HepG2 (cell line): ENCODE results near the gene STXBP2. TPM values are rescaled to one million over a fixed set of nuclear protein-coding genes. Genes with fewer than 3 reads are reported as not detected.

ENCODE experiments used
- ATAC-seq: fragments of 200-7000 bp; cut with Tn5 transposase; 3 replicates; pipeline ENCODE4 v1.9.1; 2020; ENCODE audit warnings: mild to moderate bottlenecking, moderate library complexity
- BruUV-seq: library from RNA; stranded (reverse); fragments of 400-500 nt; replicated peaks from 2 replicates; lab custom pipeline; 2021; lab: Mats Ljungman, UMichigan
- CTCF ChIA-PET: fragments of 300-600 bp; formaldehyde crosslinking; extraction: SDS; loops from one replicate; lab custom pipeline; 2021; ENCODE audit warnings: low total read pairs, inconsistent platforms, low intra/inter-chr PET ratio; lab: Yijun Ruan, JAX
- POLR2A ChIA-PET: fragments of 350-600 bp; sonication (Branson Sonifier 250); formaldehyde crosslinking; loops from one replicate; lab custom pipeline; 2020; ENCODE audit warnings: antibody characterized with exemption, inconsistent platforms; lab: Yijun Ruan, JAX
- DNase-seq: peaks from one replicate; pipeline ENCODE4 v3.0.0-alpha.2; 2015; ENCODE audit warnings: low spot score
- FAIRE-seq: peaks from 3 replicates; lab custom pipeline; 2011; peaks lifted over from hg19 to GRCh38; lab: Jason Lieb, UNC
- H2AFZ ChIP-seq: one replicate; pipeline ENCODE4 v1.6.1; 2011; ENCODE audit warnings: low read length, inconsistent platforms
- H3K27ac ChIP-seq: fragments of 300-600 bp; 3 replicates; pipeline ENCODE4 v1.8.0; 2011; ENCODE audit warnings: mixed run types, mild to moderate bottlenecking, mixed read lengths, low read length, inconsistent platforms; ENCODE audit not compliant: insufficient read depth; ENCODE audit errors: extremely low read length
- H3K27me3 ChIP-seq, 2 experiments: fragments of 200-600 bp in 1 of 2; 2 replicates in 1 of 2; 3 replicates in 1 of 2; pipeline versions ENCODE4 v1.6.0 to v1.8.0; 2011; ENCODE audit warnings: low read length in 2 of 2, mild to moderate bottlenecking in 2 of 2, moderate library complexity in 2 of 2, inconsistent platforms in 1 of 2; ENCODE audit not compliant: insufficient read depth in 2 of 2, control insufficient read depth in 1 of 2
- H3K36me3 ChIP-seq, 2 experiments: fragments of 200-600 bp in 1 of 2; replicated peaks in 1 of 2; 2 replicates in 1 of 2; 3 replicates in 1 of 2; pipeline versions ENCODE4 v1.5.1 to v1.8.0; 2011; ENCODE audit warnings: low read length in 2 of 2, inconsistent platforms in 1 of 2; ENCODE audit not compliant: insufficient read depth in 2 of 2, control insufficient read depth in 1 of 2
- H3K4me1 ChIP-seq: 2 replicates; pipeline ENCODE4 v1.5.1; 2012; ENCODE audit warnings: low read length, inconsistent platforms; ENCODE audit not compliant: insufficient read depth
- H3K4me2 ChIP-seq: 2 replicates; pipeline ENCODE4 v1.6.0; 2011; ENCODE audit warnings: low read depth, low read length, inconsistent platforms
- H3K4me3 ChIP-seq, 3 experiments: fragments of 200-600 bp in 1 of 3; sonication (generic), shearing (Covaris generic) in 1 of 3; replicated peaks in 1 of 3; 2 replicates each; pipeline ENCODE4 v1.5.1; 2011 to 2016; ENCODE audit warnings: low read length in 3 of 3, inconsistent platforms in 2 of 3, low read depth in 2 of 3, mild to moderate bottlenecking in 2 of 3, control low read depth in 1 of 3, mixed read lengths in 1 of 3; ENCODE audit not compliant: insufficient read depth in 1 of 3
- H3K79me2 ChIP-seq: one replicate; pipeline ENCODE4 v1.6.1; 2011; ENCODE audit warnings: low read length, inconsistent platforms; ENCODE audit not compliant: insufficient read depth
- H3K9ac ChIP-seq: 2 replicates; pipeline ENCODE4 v1.6.0; 2011; ENCODE audit warnings: mild to moderate bottlenecking, low read depth, low read length, inconsistent platforms; ENCODE audit not compliant: insufficient read depth
- H3K9me3 ChIP-seq: 2 replicates; pipeline ENCODE4 v1.5.1; 2012; ENCODE audit warnings: mild to moderate bottlenecking, low read length
- H4K20me1 ChIP-seq: 2 replicates; pipeline ENCODE4 v1.6.0; 2011; ENCODE audit warnings: inconsistent platforms, mild to moderate bottlenecking, low read length, moderate library complexity; ENCODE audit not compliant: insufficient read depth
- FOXP1 ChIP-seq, 2 experiments: fragments of 450-650 bp in 1 of 2; IDR thresholded peaks; 2 replicates each; pipeline ENCODE4 v1.6.1; 2017 to 2018; ENCODE audit warnings: antibody characterized with exemption in 1 of 2
- HCFC1 ChIP-seq: fragments of 150-350 bp; IDR thresholded peaks from 2 replicates; pipeline ENCODE4 v1.6.1; 2014; ENCODE audit warnings: low read depth, low read length
- JUN ChIP-seq: sonication (generic); formaldehyde crosslinking; IDR thresholded peaks from 2 replicates; pipeline ENCODE4 v1.4.0; 2020; ENCODE audit warnings: mild to moderate bottlenecking, missing genetic modification reagents
- PRMT3 ChIP-seq: sonication (generic); formaldehyde crosslinking; IDR thresholded peaks from 2 replicates; pipeline ENCODE4 v1.8.1; 2022; ENCODE audit warnings: low read depth, mild to moderate bottlenecking, moderate library complexity, missing genetic modification reagents, borderline replicate concordance
- RBFOX2 ChIP-seq: fragments of 200-400 bp; formaldehyde crosslinking; IDR thresholded peaks from 2 replicates; pipeline ENCODE4 v1.6.1; 2017; ENCODE audit warnings: low read depth, mild to moderate bottlenecking, low read length
- SMC3 ChIP-seq: IDR thresholded peaks from 2 replicates; pipeline ENCODE4 v1.6.1; 2011; ENCODE audit warnings: low read length, improper control_type of control experiment
- STAG1 ChIP-seq: sonication (generic); formaldehyde crosslinking; IDR thresholded peaks from 2 replicates; pipeline ENCODE4 v1.4.0; 2020; ENCODE audit warnings: missing genetic modification reagents
- TBL1XR1 ChIP-seq: fragments of 150-350 bp; IDR thresholded peaks from 2 replicates; pipeline ENCODE4 v1.6.1; 2014; ENCODE audit warnings: borderline replicate concordance, low read length; ENCODE audit not compliant: partially characterized antibody
- whole genome bisulfite sequencing: methylation state at CpG from one replicate; pipeline ENCODE4 v1.1.6; 2017; ENCODE audit warnings: low lambda C conversion rate; 5-methylcytosine and 5-hydroxymethylcytosine counted together
- in situ Hi-C: cut with HindIII; loops from 2 replicates; pipeline ENCODE4 v1.10.0; 2017; ENCODE audit warnings: low pct_unique_long_range_greater_than_20kb; ENCODE audit not compliant: extremely low pct_ligation_motif_present
- intact Hi-C: fragments of 100-400 bp; cut with micrococcal nuclease; formaldehyde crosslinking; loops from one replicate; pipeline ENCODE4 v1.10.0; 2022; ENCODE audit not compliant: unreplicated experiment
- polyA plus RNA-seq, 8 experiments: library from polyadenylated mRNA; depleted of rRNA in 3 of 8; stranded (reverse) in 7 of 8; unstranded in 1 of 8; fragments of >200 nt; fragmentation: Illumina TruSeq in 4 of 8; extraction: Trizol in 4 of 8; gene quantifications; 2 replicates each; pipeline versions ENCODE4 v1.2.1 to v1.2.3, GENCODE V29; 2011 to 2016; ENCODE audit warnings: low read depth in 4 of 8, missing spikeins in 1 of 8, mixed read lengths in 1 of 8; ENCODE audit not compliant: insufficient read depth in 1 of 8
- total RNA-seq, 5 experiments: library from RNA; depleted of rRNA; stranded (reverse); fragments of >200 nt; fragmentation: Illumina TruSeq; extraction: Trizol; gene quantifications; 2 replicates each; pipeline ENCODE4 v1.2.3, GENCODE V29; 2016; ENCODE audit warnings: low read depth in 1 of 5
- TF ChIP-seq, protein P1 (sequence below): sonication (generic); formaldehyde crosslinking; IDR thresholded peaks from 2 replicates; pipeline ENCODE4 v1.9.0; 2022; ENCODE audit warnings: low read depth, missing genetic modification reagents
- TF ChIP-seq, protein P2 (sequence below): sonication (generic); formaldehyde crosslinking; IDR thresholded peaks from 2 replicates; pipeline ENCODE4 v1.4.0; 2020; ENCODE audit warnings: missing genetic modification reagents
- TF ChIP-seq, protein P3 (sequence below): sonication (generic); formaldehyde crosslinking; IDR thresholded peaks from 2 replicates; pipeline ENCODE4 v1.5.0; 2020; ENCODE audit warnings: mild to moderate bottlenecking, missing genetic modification reagents, moderate library complexity
- TF ChIP-seq, protein P4 (sequence below): sonication (generic); formaldehyde crosslinking; IDR thresholded peaks from 2 replicates; pipeline ENCODE4 v1.4.0; 2020; ENCODE audit warnings: missing genetic modification reagents

Gene STXBP2
- total and polyA plus RNA-seq, 2 of the 13 experiments (the other 11 are each of a cell fraction or from before 2014, with no cell fraction given), result 22.8 to 40.1 TPM

DNA sequence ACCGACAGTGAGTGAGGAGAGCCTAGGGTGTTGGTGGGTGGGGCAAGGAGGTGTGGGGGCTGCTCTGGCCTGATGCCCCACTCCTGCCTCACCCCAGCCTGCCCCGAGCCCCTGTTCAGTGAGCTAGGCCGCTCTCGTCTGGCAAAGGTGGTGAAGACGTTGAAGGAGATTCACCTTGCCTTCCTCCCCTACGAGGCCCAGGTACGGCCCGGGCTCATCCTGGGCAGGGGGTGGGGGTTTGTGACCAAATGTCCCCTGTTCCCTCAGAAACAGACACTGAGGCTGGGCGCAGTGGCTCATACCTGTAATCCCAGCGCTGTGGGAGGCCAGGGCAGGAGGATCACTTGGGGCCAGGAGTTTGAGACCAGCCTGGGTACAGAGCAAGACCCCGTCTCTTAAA lies 3.9 kb downstream of the STXBP2 start (continued):
- TF ChIP-seq, protein P1, sequence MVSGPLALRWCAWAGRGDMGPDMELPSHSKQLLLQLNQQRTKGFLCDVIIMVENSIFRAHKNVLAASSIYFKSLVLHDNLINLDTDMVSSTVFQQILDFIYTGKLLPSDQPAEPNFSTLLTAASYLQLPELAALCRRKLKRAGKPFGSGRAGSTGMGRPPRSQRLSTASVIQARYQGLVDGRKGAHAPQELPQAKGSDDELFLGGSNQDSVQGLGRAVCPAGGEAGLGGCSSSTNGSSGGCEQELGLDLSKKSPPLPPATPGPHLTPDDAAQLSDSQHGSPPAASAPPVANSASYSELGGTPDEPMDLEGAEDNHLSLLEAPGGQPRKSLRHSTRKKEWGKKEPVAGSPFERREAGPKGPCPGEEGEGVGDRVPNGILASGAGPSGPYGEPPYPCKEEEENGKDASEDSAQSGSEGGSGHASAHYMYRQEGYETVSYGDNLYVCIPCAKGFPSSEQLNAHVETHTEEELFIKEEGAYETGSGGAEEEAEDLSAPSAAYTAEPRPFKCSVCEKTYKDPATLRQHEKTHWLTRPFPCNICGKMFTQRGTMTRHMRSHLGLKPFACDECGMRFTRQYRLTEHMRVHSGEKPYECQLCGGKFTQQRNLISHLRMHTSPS (CRISPR knock-in tag), result no peak
- TF ChIP-seq STAG1 (CRISPR knock-in tag) (no peak), FOXP1 (IDR thresholded peaks at IDR 0.05) (no peak), FOXP1 (CRISPR knock-in tag; IDR thresholded peaks at IDR 0.05) (no peak)
- TF ChIP-seq, protein P2, sequence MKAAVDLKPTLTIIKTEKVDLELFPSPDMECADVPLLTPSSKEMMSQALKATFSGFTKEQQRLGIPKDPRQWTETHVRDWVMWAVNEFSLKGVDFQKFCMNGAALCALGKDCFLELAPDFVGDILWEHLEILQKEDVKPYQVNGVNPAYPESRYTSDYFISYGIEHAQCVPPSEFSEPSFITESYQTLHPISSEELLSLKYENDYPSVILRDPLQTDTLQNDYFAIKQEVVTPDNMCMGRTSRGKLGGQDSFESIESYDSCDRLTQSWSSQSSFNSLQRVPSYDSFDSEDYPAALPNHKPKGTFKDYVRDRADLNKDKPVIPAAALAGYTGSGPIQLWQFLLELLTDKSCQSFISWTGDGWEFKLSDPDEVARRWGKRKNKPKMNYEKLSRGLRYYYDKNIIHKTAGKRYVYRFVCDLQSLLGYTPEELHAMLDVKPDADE, result no peak

DNA sequence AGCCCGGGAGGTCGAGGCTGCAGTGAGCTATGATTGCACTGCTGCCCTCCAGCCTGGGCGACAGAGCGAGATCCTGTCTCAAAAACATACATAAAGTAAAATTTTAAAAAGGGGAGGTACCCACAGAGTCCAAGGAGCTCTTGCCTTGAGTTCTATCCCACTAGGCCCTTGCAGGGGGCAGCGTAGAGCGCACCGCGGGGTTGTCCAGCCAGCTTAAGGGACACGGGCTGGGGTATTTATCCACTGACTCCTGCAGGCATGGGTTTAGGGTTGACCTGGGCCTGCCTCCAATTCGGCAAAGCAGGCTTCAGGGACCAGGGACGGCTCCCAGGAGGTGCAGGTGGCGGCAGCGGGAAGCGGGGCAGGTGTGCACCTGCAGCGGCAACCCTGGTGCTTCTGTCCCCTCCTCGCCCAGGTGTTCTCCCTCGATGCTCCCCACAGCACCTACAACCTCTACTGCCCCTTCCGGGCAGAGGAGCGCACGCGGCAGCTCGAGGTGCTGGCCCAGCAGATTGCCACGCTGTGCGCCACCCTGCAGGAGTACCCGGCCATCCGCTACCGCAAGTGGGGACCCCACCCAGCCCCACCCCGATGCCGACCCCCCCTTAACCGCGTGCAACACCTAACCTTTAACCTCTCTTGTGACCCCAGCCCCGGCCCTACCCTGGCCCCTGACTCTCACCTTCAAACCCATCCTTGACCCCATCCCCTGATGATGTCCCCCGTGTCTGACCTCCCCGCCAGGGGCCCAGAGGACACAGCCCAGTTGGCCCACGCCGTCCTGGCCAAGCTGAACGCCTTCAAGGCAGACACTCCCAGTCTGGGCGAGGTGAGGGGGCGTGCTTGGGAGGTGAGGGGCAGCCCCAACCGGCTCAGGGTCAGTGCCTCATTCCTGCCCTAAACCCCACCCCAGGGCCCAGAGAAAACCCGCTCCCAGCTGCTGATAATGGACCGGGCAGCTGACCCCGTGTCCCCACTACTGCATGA lies 4.7 kb downstream of the STXBP2 start:
- H4K20me1 ChIP-seq, result no peaks in the 10 kb centered on the region; the same call in 1 of the 2 replicates
- no peaks in the 10 kb centered on the region for H3K9me3 ChIP-seq
- BruUV-seq, result no TSS peak
- H3K79me2 ChIP-seq, result peaks cover 7% of the 10 kb centered on the region
- H3K27ac ChIP-seq, result no peak overlapping the region
- H3K36me3 ChIP-seq, result no peaks in the 10 kb centered on the region; a peak in 1 of 5 replicates
- H3K4me2 ChIP-seq, result no peak overlapping the region
- 89% methylated on average over 27 of the region's 43 CpGs for WGBS
- H3K27me3 ChIP-seq, result no peaks in the 10 kb centered on the region; a peak in 1 of 5 replicates
- no peak for FAIRE-seq
- peaks cover 10% of the 10 kb centered on the region for H3K4me1 ChIP-seq
- H2AFZ ChIP-seq, result no peak overlapping the region
- in situ Hi-C loops, result no loop called here
- no peak overlapping the region for H3K4me3 ChIP-seq
- ChIA-PET CTCF (no interaction called here), POLR2A (interaction anchor here (1.0 to 1.2 kb wide), 2 partner anchors 11 to 46 kb away, joined by 4 to 5 read pairs; partner anchors contain the start of gene CAMSAP3)
- intact Hi-C loops, result no loop called here
- DNase-seq, result no peak
- ATAC-seq, result no peak
- H3K9ac ChIP-seq, result no peak overlapping the region
- no peak for TF ChIP-seq PRMT3
- TF ChIP-seq JUN (CRISPR knock-in tag), result no peak
- TF ChIP-seq, protein P3, sequence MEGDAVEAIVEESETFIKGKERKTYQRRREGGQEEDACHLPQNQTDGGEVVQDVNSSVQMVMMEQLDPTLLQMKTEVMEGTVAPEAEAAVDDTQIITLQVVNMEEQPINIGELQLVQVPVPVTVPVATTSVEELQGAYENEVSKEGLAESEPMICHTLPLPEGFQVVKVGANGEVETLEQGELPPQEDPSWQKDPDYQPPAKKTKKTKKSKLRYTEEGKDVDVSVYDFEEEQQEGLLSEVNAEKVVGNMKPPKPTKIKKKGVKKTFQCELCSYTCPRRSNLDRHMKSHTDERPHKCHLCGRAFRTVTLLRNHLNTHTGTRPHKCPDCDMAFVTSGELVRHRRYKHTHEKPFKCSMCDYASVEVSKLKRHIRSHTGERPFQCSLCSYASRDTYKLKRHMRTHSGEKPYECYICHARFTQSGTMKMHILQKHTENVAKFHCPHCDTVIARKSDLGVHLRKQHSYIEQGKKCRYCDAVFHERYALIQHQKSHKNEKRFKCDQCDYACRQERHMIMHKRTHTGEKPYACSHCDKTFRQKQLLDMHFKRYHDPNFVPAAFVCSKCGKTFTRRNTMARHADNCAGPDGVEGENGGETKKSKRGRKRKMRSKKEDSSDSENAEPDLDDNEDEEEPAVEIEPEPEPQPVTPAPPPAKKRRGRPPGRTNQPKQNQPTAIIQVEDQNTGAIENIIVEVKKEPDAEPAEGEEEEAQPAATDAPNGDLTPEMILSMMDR (CRISPR knock-in tag), result peak; percentile 25; the same call in 1 of the 2 replicates
- TF ChIP-seq SMC3, result peak; percentile 2; the same call in 1 of the 2 replicates
- TF ChIP-seq HCFC1, result no peak
- TF ChIP-seq RBFOX2, result peak; percentile 30
- TF ChIP-seq TBL1XR1, result no peak
- TF ChIP-seq, protein P4, sequence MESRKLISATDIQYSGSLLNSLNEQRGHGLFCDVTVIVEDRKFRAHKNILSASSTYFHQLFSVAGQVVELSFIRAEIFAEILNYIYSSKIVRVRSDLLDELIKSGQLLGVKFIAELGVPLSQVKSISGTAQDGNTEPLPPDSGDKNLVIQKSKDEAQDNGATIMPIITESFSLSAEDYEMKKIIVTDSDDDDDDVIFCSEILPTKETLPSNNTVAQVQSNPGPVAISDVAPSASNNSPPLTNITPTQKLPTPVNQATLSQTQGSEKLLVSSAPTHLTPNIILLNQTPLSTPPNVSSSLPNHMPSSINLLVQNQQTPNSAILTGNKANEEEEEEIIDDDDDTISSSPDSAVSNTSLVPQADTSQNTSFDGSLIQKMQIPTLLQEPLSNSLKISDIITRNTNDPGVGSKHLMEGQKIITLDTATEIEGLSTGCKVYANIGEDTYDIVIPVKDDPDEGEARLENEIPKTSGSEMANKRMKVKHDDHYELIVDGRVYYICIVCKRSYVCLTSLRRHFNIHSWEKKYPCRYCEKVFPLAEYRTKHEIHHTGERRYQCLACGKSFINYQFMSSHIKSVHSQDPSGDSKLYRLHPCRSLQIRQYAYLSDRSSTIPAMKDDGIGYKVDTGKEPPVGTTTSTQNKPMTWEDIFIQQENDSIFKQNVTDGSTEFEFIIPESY (CRISPR knock-in tag), result 0 out of 2 replicates have a peak, but pooled peaks have one; percentile 7
